Astrocyte of the cerebellum (primary cell): ENCODE measurements around the gene TIGD7.

ENCODE experiments used
- DNase-seq: peaks from one replicate; pipeline ENCODE4 v3.0.0-alpha.2; 2011; ENCODE audit warnings: low read depth
- H3K4me3 ChIP-seq: 2 replicates; pipeline ENCODE4 v1.5.1; 2011; ENCODE audit warnings: mild to moderate bottlenecking, low read depth, low read length, moderate library complexity
- CTCF ChIP-seq: IDR thresholded peaks from 2 replicates; pipeline ENCODE4 v1.5.1; 2012; ENCODE audit warnings: low read length, low read depth, moderate library complexity, mild to moderate bottlenecking; ENCODE audit errors: missing control alignments
- in situ Hi-C: cut with HindIII; loops from 2 replicates; pipeline ENCODE4 v1.10.0; 2017; ENCODE audit warnings: low sequenced_read_pairs

Gene TIGD7

DNA sequence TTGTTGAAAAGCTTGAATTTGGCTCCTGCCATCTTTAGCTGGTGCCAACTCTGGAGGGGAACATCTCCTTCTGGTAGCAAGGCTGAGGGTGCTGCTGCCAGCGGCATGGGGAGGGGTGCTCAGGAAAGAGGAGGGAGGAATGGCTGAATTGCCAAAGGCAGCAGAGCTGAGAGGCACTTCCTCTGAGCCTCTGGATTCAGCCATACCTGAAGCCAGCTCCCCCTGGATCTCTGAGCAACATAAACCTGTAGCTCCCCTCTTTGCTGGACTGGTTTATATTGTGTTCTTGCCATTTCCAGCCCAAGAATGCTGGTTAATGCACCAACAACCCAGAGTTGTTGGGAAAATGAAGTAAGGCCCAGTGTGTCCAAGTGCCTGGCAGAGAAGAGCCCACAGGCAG is 56.2 kb downstream of the TIGD7 start:
- in situ Hi-C loops: no loop called here
- H3K4me3 ChIP-seq: no peak overlapping the region
- no peak for DNase-seq
- TF ChIP-seq CTCF: no peak
